GM10248 (cell line): ENCODE measurements around the gene CCDC141.

Experiments
- CTCF ChIA-PET: fragments of 300-600 bp; sonication (Branson Sonifier 250); formaldehyde crosslinking; extraction: SDS; loops from one replicate; lab custom pipeline; 2021; ENCODE audit warnings: antibody characterized with exemption; lab: Yijun Ruan, JAX
- POLR2A ChIA-PET: fragments of 350-650 bp; sonication (Branson Sonifier 250); formaldehyde crosslinking; extraction: SDS; loops from one replicate; lab custom pipeline; 2020; ENCODE audit warnings: antibody characterized with exemption; lab: Yijun Ruan, JAX
- DNase-seq: peaks from one replicate; pipeline ENCODE4 v3.0.0; 2012; ENCODE audit errors: extremely low spot score
- TF ChIP-seq, protein P1 (sequence below): IDR thresholded peaks from 2 replicates; pipeline ENCODE4 v1.5.1; 2012; ENCODE audit warnings: mild to moderate bottlenecking, low read depth; ENCODE audit errors: extremely low read depth, missing control alignments, control extremely low read depth

Gene CCDC141

DNA sequence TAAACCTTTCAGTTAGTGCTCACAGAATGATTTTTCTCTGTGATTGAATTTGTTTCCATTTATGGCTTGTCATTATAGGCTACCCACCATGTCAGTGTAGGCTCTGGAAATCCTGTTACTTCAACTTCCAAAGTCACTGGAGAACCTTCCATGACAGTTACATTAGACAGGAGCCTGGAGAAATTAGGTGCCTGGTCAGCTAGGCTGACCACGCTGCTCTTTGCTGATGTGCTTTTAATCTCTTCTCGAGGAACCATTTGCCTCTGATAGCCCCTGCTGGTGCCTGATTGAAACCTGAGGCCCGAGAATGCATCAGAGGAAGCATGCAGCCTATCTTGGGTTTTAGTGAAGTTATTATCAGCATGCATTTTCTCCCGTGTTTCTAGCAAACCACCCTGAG lies 213.1 kb downstream of the CCDC141 start:
- POLR2A ChIA-PET: no interaction called here
- DNase-seq: no peak
- CTCF ChIA-PET: no interaction called here
- TF ChIP-seq, protein P1, sequence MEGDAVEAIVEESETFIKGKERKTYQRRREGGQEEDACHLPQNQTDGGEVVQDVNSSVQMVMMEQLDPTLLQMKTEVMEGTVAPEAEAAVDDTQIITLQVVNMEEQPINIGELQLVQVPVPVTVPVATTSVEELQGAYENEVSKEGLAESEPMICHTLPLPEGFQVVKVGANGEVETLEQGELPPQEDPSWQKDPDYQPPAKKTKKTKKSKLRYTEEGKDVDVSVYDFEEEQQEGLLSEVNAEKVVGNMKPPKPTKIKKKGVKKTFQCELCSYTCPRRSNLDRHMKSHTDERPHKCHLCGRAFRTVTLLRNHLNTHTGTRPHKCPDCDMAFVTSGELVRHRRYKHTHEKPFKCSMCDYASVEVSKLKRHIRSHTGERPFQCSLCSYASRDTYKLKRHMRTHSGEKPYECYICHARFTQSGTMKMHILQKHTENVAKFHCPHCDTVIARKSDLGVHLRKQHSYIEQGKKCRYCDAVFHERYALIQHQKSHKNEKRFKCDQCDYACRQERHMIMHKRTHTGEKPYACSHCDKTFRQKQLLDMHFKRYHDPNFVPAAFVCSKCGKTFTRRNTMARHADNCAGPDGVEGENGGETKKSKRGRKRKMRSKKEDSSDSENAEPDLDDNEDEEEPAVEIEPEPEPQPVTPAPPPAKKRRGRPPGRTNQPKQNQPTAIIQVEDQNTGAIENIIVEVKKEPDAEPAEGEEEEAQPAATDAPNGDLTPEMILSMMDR: no peak

- POLR2A ChIA-PET: no interaction called here
- TF ChIP-seq, protein P1: no peak
- no peak for DNase-seq
- CTCF ChIA-PET: interaction anchor here (1.2 kb wide), 1 partner anchor 11 kb away, joined by 3 read pairs; no protein-coding TSS in a partner anchor
Measured at GRCh38 chr2:178834086-178834485, 215.9 kb downstream of the CCDC141 start.

GRCh38 chr2:178833382-178833781 lies 216.6 kb downstream of the CCDC141 start:
- POLR2A ChIA-PET: no interaction called here
- CTCF ChIA-PET: interaction anchor here (1.2 to 1.5 kb wide), 2 partner anchors 9 to 11 kb away, joined by 3 read pairs; no protein-coding TSS in a partner anchor
- TF ChIP-seq, protein P1: no peak
- no peak for DNase-seq

DNA sequence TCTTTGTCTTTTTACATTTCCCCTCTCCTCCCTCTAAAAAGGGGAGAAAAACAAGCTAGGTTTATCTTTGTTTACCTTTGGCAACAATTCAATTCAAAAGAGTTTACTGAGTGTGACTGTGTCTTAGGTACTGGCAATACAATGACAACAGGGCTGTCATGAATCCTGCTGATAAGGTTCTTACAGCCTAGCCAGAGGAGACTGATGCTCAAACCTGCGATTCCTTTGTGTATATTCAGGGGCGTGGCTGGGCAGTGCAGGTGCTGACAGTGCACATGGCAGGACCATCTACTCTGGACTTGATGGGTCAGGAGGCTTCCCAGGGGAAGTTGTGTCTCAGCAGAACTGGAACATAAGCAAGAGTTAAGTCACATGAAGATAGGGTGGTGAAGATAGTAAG lies 219.5 kb downstream of the CCDC141 start:
- DNase-seq: no peak
- ChIA-PET CTCF (interaction anchor here (0.8 to 3.8 kb wide), 4 partner anchors 11 to 34 kb away, joined by 3 to 15 read pairs (median 4); no protein-coding TSS in a partner anchor), POLR2A (no interaction called here)
- TF ChIP-seq, protein P1: no peak

- TF ChIP-seq, protein P1: no peak
- no peak for DNase-seq
- ChIA-PET CTCF (interaction anchor here (1.0 to 3.8 kb wide), 3 partner anchors 10 to 34 kb away, joined by 3 to 15 read pairs (median 3); no protein-coding TSS in a partner anchor), POLR2A (no interaction called here)
Measured at GRCh38 chr2:178829981-178830380, 220.0 kb downstream of the CCDC141 start.

- no peak for DNase-seq
- CTCF ChIA-PET: interaction anchor here (1.0 to 3.8 kb wide), 2 partner anchors 10 to 15 kb away, joined by 3 to 15 read pairs; no protein-coding TSS in a partner anchor
- POLR2A ChIA-PET: no interaction called here
- TF ChIP-seq, protein P1: no peak
Measured at GRCh38 chr2:178829299-178829960, 220.5 kb downstream of the CCDC141 start.
